Kidney epithelial cell (primary cell): ENCODE measurements around the gene UBQLN4. TPM values are rescaled to one million over a fixed set of nuclear protein-coding genes. Genes with fewer than 3 reads are reported as not detected.
A peak's percentile ranks its signal among the peaks of the same experiment; 100 is the strongest.
"Not testable (repeated sequence)": the region's sequence is repeated elsewhere in the genome, so short reads cannot be mapped to it uniquely, and the experiment has no call there.

Source experiments
- DNase-seq: peaks from one replicate; pipeline ENCODE4 v3.0.0-alpha.2; 2010; ENCODE audit warnings: low read depth
- H3K27me3 ChIP-seq: 2 replicates; pipeline ENCODE4 v1.6.0; 2011; ENCODE audit warnings: low read length; ENCODE audit not compliant: control insufficient read depth, insufficient read depth
- H3K36me3 ChIP-seq: 2 replicates; pipeline ENCODE4 v1.5.1; 2011; ENCODE audit warnings: low read length; ENCODE audit not compliant: control insufficient read depth, insufficient read depth
- H3K4me3 ChIP-seq: 2 replicates; pipeline ENCODE4 v1.5.1; 2011; ENCODE audit warnings: low read depth, mild to moderate bottlenecking, control low read depth, low read length
- total RNA-seq: library from RNA; depleted of rRNA; stranded (reverse); fragments of >200 nt; gene quantifications from 2 replicates; pipeline ENCODE4 v1.2.3, GENCODE V29; 2015
- TF ChIP-seq, protein P1 (sequence below): IDR thresholded peaks from 2 replicates; pipeline ENCODE4 v1.5.1; 2011; ENCODE audit warnings: mild to moderate bottlenecking, moderate library complexity, low read length, control low read depth, inconsistent platforms; ENCODE audit not compliant: insufficient read depth, poor library complexity, severe bottlenecking

Gene UBQLN4
- total RNA-seq, 1 donor from 2014 or later: 28.2 TPM

DNA sequence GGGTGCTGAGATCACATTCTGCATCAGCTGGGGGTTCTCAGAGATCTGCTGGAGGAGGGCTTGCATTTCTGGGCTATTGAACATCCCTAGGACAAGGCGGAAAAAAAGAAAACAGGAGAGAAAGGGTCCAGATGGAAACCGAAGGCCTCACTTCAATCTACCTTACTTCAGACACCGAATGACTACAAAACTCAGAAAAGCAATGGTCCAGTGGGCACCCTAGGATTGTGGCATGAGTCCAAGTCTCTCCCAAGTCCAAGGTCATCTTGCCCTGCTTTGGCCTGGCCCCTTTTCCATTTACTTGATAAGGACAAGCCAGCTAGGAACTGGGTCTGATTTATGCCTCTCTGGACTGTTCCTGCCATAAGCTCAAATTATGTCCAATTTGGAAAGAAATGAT, 10.8 kb downstream of the UBQLN4 start:
- H3K27me3 ChIP-seq: no peaks in the 10 kb centered on the region
- TF ChIP-seq, protein P1, sequence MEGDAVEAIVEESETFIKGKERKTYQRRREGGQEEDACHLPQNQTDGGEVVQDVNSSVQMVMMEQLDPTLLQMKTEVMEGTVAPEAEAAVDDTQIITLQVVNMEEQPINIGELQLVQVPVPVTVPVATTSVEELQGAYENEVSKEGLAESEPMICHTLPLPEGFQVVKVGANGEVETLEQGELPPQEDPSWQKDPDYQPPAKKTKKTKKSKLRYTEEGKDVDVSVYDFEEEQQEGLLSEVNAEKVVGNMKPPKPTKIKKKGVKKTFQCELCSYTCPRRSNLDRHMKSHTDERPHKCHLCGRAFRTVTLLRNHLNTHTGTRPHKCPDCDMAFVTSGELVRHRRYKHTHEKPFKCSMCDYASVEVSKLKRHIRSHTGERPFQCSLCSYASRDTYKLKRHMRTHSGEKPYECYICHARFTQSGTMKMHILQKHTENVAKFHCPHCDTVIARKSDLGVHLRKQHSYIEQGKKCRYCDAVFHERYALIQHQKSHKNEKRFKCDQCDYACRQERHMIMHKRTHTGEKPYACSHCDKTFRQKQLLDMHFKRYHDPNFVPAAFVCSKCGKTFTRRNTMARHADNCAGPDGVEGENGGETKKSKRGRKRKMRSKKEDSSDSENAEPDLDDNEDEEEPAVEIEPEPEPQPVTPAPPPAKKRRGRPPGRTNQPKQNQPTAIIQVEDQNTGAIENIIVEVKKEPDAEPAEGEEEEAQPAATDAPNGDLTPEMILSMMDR: no peak
- H3K4me3 ChIP-seq: no peak overlapping the region
- DNase-seq: no peak
- H3K36me3 ChIP-seq: no peaks in the 10 kb centered on the region

DNA sequence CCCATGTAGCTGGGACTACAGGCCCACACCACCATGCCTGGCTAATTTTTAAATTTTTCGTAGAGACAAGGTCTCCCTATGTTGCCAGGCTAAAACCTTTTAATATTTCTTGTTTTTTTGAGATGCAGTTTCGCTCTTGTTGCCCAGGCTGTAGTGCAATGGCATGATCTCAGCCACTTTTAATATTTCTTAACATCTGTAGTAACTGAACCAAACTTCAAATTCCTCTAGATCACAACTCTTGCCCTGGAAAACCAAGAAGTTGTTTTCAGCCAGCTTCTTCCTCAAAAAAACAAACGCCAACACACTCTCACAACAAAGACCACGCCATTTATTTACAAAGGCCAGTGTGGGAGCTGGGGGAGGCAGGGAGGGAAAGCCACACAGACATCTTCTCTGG, 18.6 kb downstream of the UBQLN4 start:
- H3K36me3 ChIP-seq, H3K4me3 ChIP-seq, H3K27me3 ChIP-seq, DNase-seq: not testable (repeated sequence)

DNA sequence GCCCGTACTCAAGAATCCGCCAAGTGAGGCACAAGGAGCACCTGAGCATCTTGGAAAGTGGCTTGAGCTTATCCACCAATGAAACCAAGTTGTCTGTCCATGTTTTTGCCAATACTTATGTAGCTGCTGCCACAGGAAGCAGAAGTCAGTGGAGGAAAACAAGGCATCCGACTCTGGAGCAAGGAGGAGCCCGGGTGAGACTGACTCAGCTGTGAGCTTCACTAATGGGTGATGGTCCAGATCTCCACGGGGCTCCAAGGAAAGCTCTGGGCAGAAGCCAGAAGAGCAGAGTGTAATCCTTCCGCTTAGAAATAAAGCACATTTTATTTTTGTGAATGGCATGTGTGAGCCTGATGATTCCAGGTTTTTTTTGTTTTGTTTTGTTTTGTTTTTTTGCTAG, 20.6 kb downstream of the UBQLN4 start:
- Histone ChIP-seq H3K27me3 (no peaks in the 10 kb centered on the region), H3K36me3 (peaks cover 1% of the 10 kb centered on the region), H3K4me3 (no peak overlapping the region)
- no peak for DNase-seq
- TF ChIP-seq, protein P1: no peak

DNA sequence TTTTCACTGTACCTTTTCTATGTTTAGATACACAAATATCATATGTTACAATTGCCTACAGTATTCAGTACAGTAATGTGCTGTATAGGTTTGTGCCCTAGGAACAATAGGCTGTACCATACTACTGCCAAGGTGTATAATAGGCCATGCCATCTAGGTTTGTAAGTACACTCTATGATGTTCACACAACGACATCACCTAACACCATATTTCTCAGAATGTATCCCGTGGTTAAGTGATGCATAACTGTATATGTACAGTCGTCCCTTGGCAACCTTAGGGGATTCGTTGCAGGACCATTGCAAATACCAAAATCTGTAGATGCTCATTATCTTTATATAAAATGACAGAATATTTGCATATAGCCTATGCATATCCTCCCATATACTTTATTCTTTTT, 27.0 kb downstream of the UBQLN4 start:
- H3K4me3 ChIP-seq: no peak overlapping the region
- H3K27me3 ChIP-seq: no peaks in the 10 kb centered on the region
- H3K36me3 ChIP-seq: no peaks in the 10 kb centered on the region
- no peak for DNase-seq
- TF ChIP-seq, protein P1: no peak

DNA sequence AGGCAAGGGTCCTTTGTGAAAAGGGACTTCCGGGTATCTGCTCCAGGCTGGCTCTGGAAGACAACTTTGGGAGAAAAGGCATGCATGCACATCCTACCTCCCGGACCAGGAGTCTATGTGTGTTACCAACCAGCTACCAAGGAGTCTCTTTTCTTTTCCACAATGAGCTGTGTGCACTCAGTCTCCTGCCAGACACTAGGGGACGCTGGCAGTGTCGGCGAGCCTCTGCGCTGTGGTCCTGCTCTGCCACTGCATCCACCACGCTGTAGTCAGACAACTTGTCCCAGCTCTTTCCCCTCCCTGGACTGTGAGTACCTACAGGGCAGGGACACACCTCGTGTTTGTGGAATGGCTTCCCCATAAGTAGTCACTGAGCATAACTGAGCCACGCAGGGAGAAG, 27.7 kb downstream of the UBQLN4 start:
- Histone ChIP-seq H3K36me3 (no peaks in the 10 kb centered on the region), H3K4me3 (no peak overlapping the region), H3K27me3 (no peaks in the 10 kb centered on the region)
- TF ChIP-seq, protein P1: peak; percentile 87
- no peak for DNase-seq

DNA sequence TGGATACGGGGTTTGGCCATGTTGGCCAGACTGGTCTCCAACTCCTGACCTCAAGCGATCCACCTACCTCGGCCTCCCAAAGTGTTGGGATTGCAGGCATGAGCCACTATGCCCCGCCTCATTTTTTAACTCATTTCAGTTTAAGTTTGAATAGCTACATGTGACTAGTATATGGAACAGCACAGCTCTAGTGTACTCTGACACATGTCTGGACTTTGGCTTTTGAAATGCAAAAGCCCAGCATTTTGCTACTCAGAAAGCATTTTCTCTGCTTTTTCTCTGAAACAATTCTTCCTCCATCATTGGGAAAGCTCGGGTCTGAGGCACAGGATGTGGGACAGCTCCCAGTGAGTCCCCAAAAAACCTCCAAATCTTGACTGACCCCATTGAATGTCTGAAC, 28.8 kb downstream of the UBQLN4 start:
- DNase-seq: no peak
- Histone ChIP-seq H3K36me3 (no peaks in the 10 kb centered on the region), H3K27me3 (no peaks in the 10 kb centered on the region), H3K4me3 (no peak overlapping the region)
- TF ChIP-seq, protein P1: no peak
